GM19025 (cell line): Measurements from ENCODE around the gene IFI44.

Experiments
- ATAC-seq: cut with Tn5 transposase; IDR thresholded peaks from one replicate; pipeline ENCODE4 v1.9.1; 2021; ENCODE audit warnings: mild to moderate bottlenecking, low read depth, moderate library complexity; ENCODE audit not compliant: unreplicated experiment

IFI44 gene

DNA sequence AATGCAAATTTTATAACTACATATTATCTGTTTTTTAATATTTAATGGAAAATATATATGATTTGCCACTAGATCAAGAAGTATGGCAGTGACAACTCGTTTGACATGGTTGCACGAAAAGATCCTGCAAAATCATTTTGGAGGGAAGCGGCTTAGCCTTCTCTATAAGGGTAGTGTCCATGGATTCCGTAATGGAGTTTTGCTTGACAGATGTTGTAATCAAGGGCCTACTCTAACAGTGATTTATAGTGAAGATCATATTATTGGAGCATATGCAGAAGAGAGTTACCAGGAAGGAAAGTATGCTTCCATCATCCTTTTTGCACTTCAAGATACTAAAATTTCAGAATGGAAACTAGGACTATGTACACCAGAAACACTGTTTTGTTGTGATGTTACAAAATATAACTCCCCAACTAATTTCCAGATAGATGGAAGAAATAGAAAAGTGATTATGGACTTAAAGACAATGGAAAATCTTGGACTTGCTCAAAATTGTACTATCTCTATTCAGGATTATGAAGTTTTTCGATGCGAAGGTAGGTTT, 556 bp downstream of the IFI44 start:
- no peak for ATAC-seq

- peak; percentile 29 for ATAC-seq
These were observed 1.6 kb downstream of the IFI44 start for GRCh38 chr1:78651241-78651640.

DNA sequence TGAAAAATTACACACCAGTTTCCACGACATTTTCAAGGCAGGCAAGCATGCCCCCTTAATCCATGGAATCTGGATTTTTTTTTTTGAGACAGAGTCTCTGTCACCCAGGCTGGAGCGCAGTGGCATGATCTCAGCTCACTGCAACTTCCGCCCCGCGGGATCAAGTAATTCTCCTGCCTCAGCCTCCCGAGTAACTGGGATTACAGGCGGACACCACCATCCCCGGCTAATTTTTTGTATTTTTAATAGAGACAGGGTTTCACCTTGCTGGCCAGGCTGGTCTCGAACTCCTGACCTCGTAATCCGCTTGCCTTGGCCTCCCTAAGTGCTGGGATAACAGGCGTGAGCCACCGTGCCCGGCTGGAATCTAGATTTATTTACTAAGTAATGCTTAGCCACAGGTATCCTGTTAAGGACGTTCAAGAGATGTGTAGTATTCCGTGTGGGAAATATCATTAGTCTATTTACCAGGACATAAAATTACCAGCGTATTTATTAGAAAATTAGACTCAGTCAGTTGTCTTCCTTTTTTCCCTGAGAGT, 2.5 kb downstream of the IFI44 start:
- no peak for ATAC-seq

- no peak for ATAC-seq
These were observed 9.3 kb downstream of the IFI44 start for GRCh38 chr1:78658901-78659300.

- no peak for ATAC-seq
These were observed 14.3 kb downstream of the IFI44 start for GRCh38 chr1:78663923-78664322.

GRCh38 chr1:78664763-78665162, 15.1 kb downstream of the IFI44 start:
- ATAC-seq = no peak

DNA sequence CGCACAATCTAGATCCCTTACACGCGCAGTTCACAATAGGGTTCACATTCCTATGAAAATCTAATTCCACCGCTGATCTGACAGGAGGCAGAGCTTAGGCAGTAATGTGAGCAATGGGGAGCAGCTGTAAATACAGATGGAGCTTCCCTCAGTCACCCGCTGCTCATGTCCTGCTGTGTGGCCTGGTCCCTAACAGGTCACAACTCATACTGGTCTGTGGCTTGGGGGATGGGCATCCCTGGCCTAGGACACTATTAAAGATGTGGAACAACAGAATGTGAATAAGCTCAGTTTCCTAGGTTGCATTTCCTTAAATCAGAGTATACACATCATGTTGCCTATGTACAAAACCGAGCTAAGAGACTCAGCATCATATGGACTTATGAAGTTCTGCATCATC, 16.2 kb downstream of the IFI44 start:
- ATAC-seq = no peak

GRCh38 chr1:78667939-78668338, 18.3 kb downstream of the IFI44 start:
- ATAC-seq = no peak

- no peak for ATAC-seq
These were observed 18.8 kb downstream of the IFI44 start for GRCh38 chr1:78668427-78668826.

DNA sequence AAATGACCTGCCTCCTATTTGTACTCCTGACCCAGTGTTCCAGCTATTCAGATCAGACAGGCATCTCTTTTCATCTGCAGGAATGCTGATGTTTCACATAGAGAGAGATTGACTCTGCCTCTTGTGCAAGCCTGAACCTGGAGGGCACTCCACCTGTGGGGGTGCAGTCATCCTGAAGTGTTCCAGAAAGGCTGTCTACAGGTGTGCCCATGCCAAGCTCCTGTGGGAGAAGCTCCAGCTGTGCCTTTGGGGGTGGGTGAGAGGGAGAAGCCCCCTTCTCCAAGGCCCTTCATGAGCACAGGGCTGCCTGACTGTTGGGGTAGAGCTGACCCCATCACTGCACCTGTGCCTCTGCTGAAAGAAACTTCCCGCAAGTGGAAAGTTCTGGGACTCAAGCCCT, 22.8 kb downstream of the IFI44 start:
- no peak for ATAC-seq

DNA sequence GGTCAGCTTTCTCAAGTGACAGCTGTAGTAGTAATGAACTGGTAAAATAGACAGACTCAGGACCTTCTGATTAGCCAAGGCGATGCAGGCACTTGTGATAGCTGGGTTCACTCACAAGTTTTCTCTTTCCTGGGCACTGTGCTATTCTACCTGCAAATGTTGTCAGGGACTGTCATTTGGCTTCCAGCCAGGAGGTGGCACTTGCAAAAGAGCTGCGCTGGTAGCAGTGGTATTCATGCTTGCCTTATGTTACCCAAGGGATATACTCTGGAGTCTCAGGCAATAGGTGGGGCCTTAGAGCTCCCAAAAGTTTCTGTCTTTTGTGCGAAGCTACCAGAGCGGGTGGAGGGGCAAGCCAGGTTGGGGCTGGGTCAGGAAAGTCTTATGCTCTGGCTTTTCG, 23.5 kb downstream of the IFI44 start:
- ATAC-seq = peak; percentile 37

DNA sequence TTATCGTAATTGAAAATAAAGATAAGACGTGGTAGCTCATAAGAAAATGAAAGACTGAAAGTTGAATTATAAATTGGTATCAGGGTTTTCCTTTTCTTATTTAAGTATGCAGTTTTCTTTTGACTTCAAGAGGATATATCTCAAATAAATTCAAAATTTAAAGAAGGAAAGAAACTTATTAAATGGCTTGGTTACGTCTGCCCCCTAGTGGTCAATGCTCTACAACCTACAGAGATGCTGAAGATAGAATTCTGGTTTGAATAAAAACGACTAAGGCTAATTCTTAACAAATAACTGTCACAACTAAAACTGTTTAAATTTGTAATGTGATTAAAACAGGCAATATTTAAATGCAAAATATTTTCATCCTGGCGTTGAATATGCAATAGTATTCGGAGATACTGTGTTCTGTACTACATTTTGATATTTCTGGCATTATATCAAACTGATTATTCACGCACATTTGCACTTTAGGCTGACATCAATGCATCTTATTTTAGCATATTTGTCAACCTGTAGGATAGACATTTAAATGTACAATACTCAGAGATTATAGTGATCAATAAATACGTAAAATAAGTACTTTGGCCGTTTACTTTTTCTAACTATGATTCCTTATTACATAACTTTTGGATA, 26.8 kb downstream of the IFI44 start:
- no peak for ATAC-seq

DNA sequence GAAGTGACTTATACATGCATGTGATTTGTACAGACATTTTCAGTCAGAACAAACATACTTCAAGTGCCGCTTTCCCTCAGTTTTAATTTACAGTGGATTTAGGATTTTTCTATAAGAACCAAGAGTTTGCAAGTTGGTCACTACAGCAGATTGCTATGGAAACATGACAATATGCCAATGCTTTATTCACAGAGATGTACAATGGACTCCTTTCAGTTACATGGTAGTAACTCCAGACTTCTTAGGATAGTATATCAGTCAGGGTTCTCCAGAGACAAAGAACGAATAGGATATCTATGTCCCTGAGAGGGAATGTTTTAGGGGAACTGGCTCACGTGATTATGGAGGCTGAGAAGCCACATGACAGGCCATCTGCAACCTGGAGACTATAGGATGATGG, 27.4 kb downstream of the IFI44 start:
- ATAC-seq = no peak

- ATAC-seq = no peak
These were observed 28.2 kb downstream of the IFI44 start for GRCh38 chr1:78677788-78678187.

GRCh38 chr1:78678324-78678723, 28.7 kb downstream of the IFI44 start:
- peak; percentile 74 for ATAC-seq

GRCh38 chr1:78681265-78681664, 31.6 kb downstream of the IFI44 start:
- no peak for ATAC-seq

GRCh38 chr1:78682496-78682895, 32.9 kb downstream of the IFI44 start:
- no peak for ATAC-seq

- ATAC-seq = no peak
These were observed 33.4 kb downstream of the IFI44 start for GRCh38 chr1:78683079-78683478.

DNA sequence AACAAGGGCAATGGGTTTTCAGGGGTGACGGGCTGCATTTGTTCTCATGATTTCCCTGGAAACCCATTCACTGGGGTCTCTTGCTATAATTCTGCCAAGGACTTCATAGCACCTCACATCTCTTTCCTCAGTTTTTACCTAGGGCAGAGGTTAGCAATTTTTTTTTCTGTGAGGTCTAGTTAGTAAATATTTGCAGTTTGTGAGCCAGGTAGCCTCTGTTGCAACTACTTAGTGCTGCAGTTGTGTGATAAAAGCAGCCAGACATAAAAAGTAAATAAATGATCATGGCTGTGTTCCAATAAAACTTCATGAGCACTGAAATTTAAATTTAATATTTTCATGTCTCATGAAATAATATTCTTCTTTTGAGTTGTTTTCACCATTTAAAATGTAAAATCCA, 37.7 kb downstream of the IFI44 start:
- ATAC-seq = no peak

DNA sequence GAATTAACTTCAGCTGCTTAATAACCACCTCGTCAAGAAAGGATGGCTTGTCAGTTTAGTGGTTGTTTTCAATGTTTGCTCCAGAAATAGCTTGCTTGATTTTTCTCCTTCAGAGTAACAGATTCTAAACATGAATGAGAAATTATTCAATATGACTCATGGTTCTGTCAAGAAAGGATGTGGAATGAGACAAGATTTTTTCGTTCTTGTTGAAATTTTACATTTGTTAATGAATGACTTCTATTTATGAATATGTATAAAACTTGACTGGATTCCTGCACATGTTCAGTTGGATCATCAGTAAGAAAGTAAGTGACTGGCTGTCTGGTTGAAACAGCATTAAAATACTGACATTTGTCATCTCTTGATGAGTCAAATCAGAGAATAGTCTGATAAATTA, 38.3 kb downstream of the IFI44 start:
- no peak for ATAC-seq

DNA sequence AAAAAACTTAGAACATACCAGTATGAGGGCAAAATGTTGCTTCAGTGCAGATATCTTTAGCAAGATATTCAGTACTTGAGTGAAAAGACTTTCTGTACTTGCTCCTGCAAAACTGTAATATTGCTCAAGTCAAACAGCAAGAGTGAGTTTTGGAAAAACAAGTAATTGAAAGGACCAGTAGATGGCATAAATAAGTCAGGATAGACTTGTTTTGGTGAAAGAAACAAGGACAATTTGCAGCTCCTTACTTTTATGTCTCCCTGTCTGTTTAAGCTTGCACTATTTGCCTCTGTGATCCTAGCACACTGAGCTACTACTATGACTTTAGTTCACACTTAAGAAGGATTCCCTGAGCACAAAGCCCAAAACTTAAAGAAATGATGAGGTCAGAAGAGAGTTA, 39.1 kb downstream of the IFI44 start:
- ATAC-seq = no peak

- ATAC-seq = no peak
These were observed 40.9 kb downstream of the IFI44 start for GRCh38 chr1:78690516-78690915.
